CD4-positive, alpha-beta T cell treated with Interleukin-2 at 100 ng/mL for 4 hours (primary cell): Measurements from ENCODE around the gene TENT4B.
"Not testable (repeated sequence)": the region's sequence is repeated elsewhere in the genome, so short reads cannot be mapped to it uniquely, and the experiment has no call there.

Experiments
- DNase-seq: peaks from one replicate; pipeline ENCODE4 v3.0.0-alpha.2; 2020; ENCODE audit warnings: low spot score

The TENT4B gene

GRCh38 chr16:50154420-50154950, 1.4 kb downstream of the TENT4B start:
- no peak for DNase-seq

GRCh38 chr16:50155925-50156324, 2.8 kb downstream of the TENT4B start:
- DNase-seq, result no peak

- DNase-seq, result no peak
These were observed 3.5 kb downstream of the TENT4B start for GRCh38 chr16:50156590-50156989.

- DNase-seq, result peak; percentile 13
These were observed 7.5 kb downstream of the TENT4B start for GRCh38 chr16:50160495-50161164.

GRCh38 chr16:50161950-50162349, 8.8 kb downstream of the TENT4B start:
- DNase-seq, result no peak

- DNase-seq, result no peak
These were observed 12.4 kb downstream of the TENT4B start for GRCh38 chr16:50165473-50165872.

GRCh38 chr16:50166511-50167500, 13.7 kb downstream of the TENT4B start:
- no peak for DNase-seq

- DNase-seq, result no peak
These were observed 14.4 kb downstream of the TENT4B start for GRCh38 chr16:50167556-50167955.

- DNase-seq, result no peak
These were observed 16.5 kb downstream of the TENT4B start for GRCh38 chr16:50169555-50170096.

- DNase-seq, result not testable (repeated sequence)
These were observed 18.7 kb downstream of the TENT4B start for GRCh38 chr16:50171773-50172172.

GRCh38 chr16:50172195-50172922, 19.3 kb downstream of the TENT4B start:
- DNase-seq, result no peak

GRCh38 chr16:50173316-50173715, 20.2 kb downstream of the TENT4B start:
- no peak for DNase-seq

GRCh38 chr16:50178491-50178941, 25.4 kb downstream of the TENT4B start:
- no peak for DNase-seq

GRCh38 chr16:50182441-50182840, 29.3 kb downstream of the TENT4B start:
- no peak for DNase-seq

GRCh38 chr16:50183316-50183715, 30.2 kb downstream of the TENT4B start:
- DNase-seq, result no peak

GRCh38 chr16:50185005-50185505, 31.9 kb downstream of the TENT4B start:
- DNase-seq, result no peak

- no peak for DNase-seq
These were observed 35.6 kb downstream of the TENT4B start for GRCh38 chr16:50188619-50189136.

- DNase-seq, result no peak
These were observed 37.2 kb downstream of the TENT4B start for GRCh38 chr16:50190292-50190691.

- no peak for DNase-seq
These were observed 39.4 kb downstream of the TENT4B start for GRCh38 chr16:50192386-50193050.

GRCh38 chr16:50193594-50193993, 40.5 kb downstream of the TENT4B start:
- no peak for DNase-seq

GRCh38 chr16:50195276-50195675, 42.2 kb downstream of the TENT4B start:
- no peak for DNase-seq
